ENCODE data around the gene DNAJC17.

- no peak for TF ChIP-seq CTCF (IDR thresholded peaks at IDR 0.05)
- no peak for TF ChIP-seq POLR2A (IDR thresholded peaks at IDR 0.05)
- no peak for TF ChIP-seq POLR2AphosphoS5 (IDR thresholded peaks at IDR 0.05; ENCODE audit: insufficient read depth in 1 of 2, low read depth in 1 of 2)
Observed at GRCh38 chr15:40773496-40773895, 33.8 kb downstream of the DNAJC17 start.
